Peyer's patch (tissue), 4 donors: ENCODE data around the gene MZT2B. TPM values are rescaled to one million over a fixed set of nuclear protein-coding genes. Genes with fewer than 3 reads are reported as not detected.
"Not testable (repeated sequence)": the region's sequence is repeated elsewhere in the genome, so short reads cannot be mapped to it uniquely, and the experiment has no call there.

Experiments
- DNase-seq, 3 donors: peaks; one replicate each; pipeline ENCODE4 v3.0.0-alpha.2; 2017 to 2019
- H3K27ac ChIP-seq, 4 donors: fragments of 200-600 bp; sonication (generic); one replicate each; pipeline ENCODE4 v1.5.1; 2016 to 2019
- H3K27me3 ChIP-seq, 2 donors: fragments of 200-600 bp; sonication (generic); one replicate each; pipeline ENCODE4 v1.5.1; 2019
- H3K36me3 ChIP-seq, 3 donors: fragments of 200-600 bp; sonication (generic); one replicate each; pipeline ENCODE4 v1.5.1; 2016 to 2019
- H3K4me1 ChIP-seq, 4 donors: fragments of 200-600 bp; sonication (generic); one replicate each; pipeline ENCODE4 v1.5.1; 2016 to 2019
- H3K4me3 ChIP-seq, 4 donors: fragments of 200-600 bp; sonication (generic); 1 replicate in 3 of 4; 2 replicates in 1 of 4; pipeline ENCODE4 v1.5.1; 2016 to 2019; ENCODE audit warnings: mild to moderate bottlenecking in 1 of 4
- H3K9me3 ChIP-seq, 4 donors: fragments of 200-600 bp; sonication (generic); one replicate each; pipeline ENCODE4 v1.5.1; 2016 to 2019; ENCODE audit warnings: mild to moderate bottlenecking in 1 of 4
- CTCF ChIP-seq, 6 experiments: fragments of 450-650 bp in 4 of 6; fragments of 200-600 bp in 2 of 6; sonication (generic) in 1 of 6; IDR thresholded peaks; one replicate each; pipeline ENCODE4 v1.5.1; 2017 to 2019; ENCODE audit warnings: antibody characterized with exemption in 6 of 6, mild to moderate bottlenecking in 3 of 6, moderate library complexity in 1 of 6
- POLR2A ChIP-seq, 2 donors: fragments of 450-650 bp; IDR thresholded peaks; one replicate each; pipeline ENCODE4 v1.5.1; 2017; ENCODE audit warnings: antibody characterized with exemption in 2 of 2, mild to moderate bottlenecking in 2 of 2, moderate library complexity in 2 of 2
- total RNA-seq, 4 donors: library from RNA; depleted of rRNA; stranded (reverse); fragments of >200 nt; gene quantifications; one replicate each; pipeline ENCODE4 v1.1.0, GENCODE V29; 2016

The MZT2B gene
- total RNA-seq, 4 donors from 2014 or later, result 47.0 to 88.6 (median 61.8) TPM

- H3K9me3 ChIP-seq, result no peaks in the 10 kb centered on the region
- H3K4me3 ChIP-seq, result no peak within 1 kb of the TSS
- H3K27me3 ChIP-seq, result no peaks in the 10 kb centered on the region
- no peak within 1 kb of the TSS for H3K27ac ChIP-seq
- TF ChIP-seq CTCF (IDR thresholded peaks at IDR 0.05) (no peak), POLR2A (IDR thresholded peaks at IDR 0.05) (no peak)
- H3K4me1 ChIP-seq, result no peaks in the 10 kb centered on the region
- no peak for DNase-seq
- no peaks in the 10 kb centered on the region for H3K36me3 ChIP-seq
Measured at GRCh38 chr2:130198343-130198742, 16.3 kb downstream of the MZT2B start, which contains the start of gene TUBA3E. Gene TUBA3E, minus strand, starts transcription at chr2:130198439. Its CDS starts 79 bp downstream, at chr2:130198360.

- not testable (repeated sequence) for H3K27ac ChIP-seq
- DNase-seq, result peak in 2 of 3 donors; percentile 63 to 67
Measured at GRCh38 chr2:130202518-130202917, 20.5 kb downstream of the MZT2B start.

GRCh38 chr2:130203150-130203549 lies 21.1 kb downstream of the MZT2B start:
- not testable (repeated sequence) for DNase-seq, H3K9me3 ChIP-seq, H3K4me3 ChIP-seq

More at GRCh38 chr2:130202518-130202917, 20.5 kb downstream of the MZT2B start:
- not testable (repeated sequence) for H3K4me3 ChIP-seq, H3K4me1 ChIP-seq, H3K9me3 ChIP-seq, H3K27me3 ChIP-seq, H3K36me3 ChIP-seq

GRCh38 chr2:130207051-130207450 lies 25.0 kb downstream of the MZT2B start:
- not testable (repeated sequence) for H3K27me3 ChIP-seq, H3K27ac ChIP-seq, H3K36me3 ChIP-seq, DNase-seq, H3K9me3 ChIP-seq, H3K4me1 ChIP-seq, H3K4me3 ChIP-seq

More at GRCh38 chr2:130203150-130203549, 21.1 kb downstream of the MZT2B start:
- H3K36me3 ChIP-seq, H3K4me1 ChIP-seq, H3K27me3 ChIP-seq, H3K27ac ChIP-seq: not testable (repeated sequence)

GRCh38 chr2:130219147-130219546 lies 37.1 kb downstream of the MZT2B start:
- DNase-seq, H3K36me3 ChIP-seq, H3K4me1 ChIP-seq, H3K27ac ChIP-seq, H3K27me3 ChIP-seq, H3K4me3 ChIP-seq, H3K9me3 ChIP-seq: not testable (repeated sequence)

GRCh38 chr2:130220505-130220904 lies 38.4 kb downstream of the MZT2B start:
- not testable (repeated sequence) for H3K4me3 ChIP-seq, H3K9me3 ChIP-seq, H3K27me3 ChIP-seq, H3K27ac ChIP-seq, H3K4me1 ChIP-seq, H3K36me3 ChIP-seq, DNase-seq

GRCh38 chr2:130222523-130222922 lies 40.5 kb downstream of the MZT2B start:
- H3K4me1 ChIP-seq, H3K36me3 ChIP-seq, DNase-seq, H3K27ac ChIP-seq, H3K9me3 ChIP-seq, H3K27me3 ChIP-seq, H3K4me3 ChIP-seq: not testable (repeated sequence)

- H3K27ac ChIP-seq, H3K4me3 ChIP-seq, H3K27me3 ChIP-seq, H3K4me1 ChIP-seq, H3K36me3 ChIP-seq, H3K9me3 ChIP-seq, DNase-seq: not testable (repeated sequence)
Measured at GRCh38 chr2:130228005-130228404, 45.9 kb downstream of the MZT2B start.

- not testable (repeated sequence) for H3K4me3 ChIP-seq, H3K4me1 ChIP-seq, H3K9me3 ChIP-seq, DNase-seq, H3K27ac ChIP-seq, H3K36me3 ChIP-seq, H3K27me3 ChIP-seq
Measured at GRCh38 chr2:130228467-130229160, 46.6 kb downstream of the MZT2B start.

GRCh38 chr2:130229161-130229510 lies 47.1 kb downstream of the MZT2B start:
- peak overlapping the region in 1 of 4 donors; percentile 7 for H3K4me3 ChIP-seq
- not testable (repeated sequence) for H3K9me3 ChIP-seq, H3K36me3 ChIP-seq, DNase-seq, H3K27ac ChIP-seq, H3K4me1 ChIP-seq, H3K27me3 ChIP-seq

GRCh38 chr2:130230376-130230775 lies 48.3 kb downstream of the MZT2B start:
- DNase-seq, H3K36me3 ChIP-seq: not testable (repeated sequence)

GRCh38 chr2:130230907-130231306 lies 48.8 kb downstream of the MZT2B start:
- H3K4me1 ChIP-seq, H3K4me3 ChIP-seq, H3K36me3 ChIP-seq, DNase-seq, H3K27me3 ChIP-seq, H3K9me3 ChIP-seq, H3K27ac ChIP-seq: not testable (repeated sequence)

More at GRCh38 chr2:130230376-130230775, 48.3 kb downstream of the MZT2B start:
- H3K9me3 ChIP-seq, H3K4me3 ChIP-seq, H3K27ac ChIP-seq, H3K4me1 ChIP-seq, H3K27me3 ChIP-seq: not testable (repeated sequence)
